Fibroblast of pulmonary artery (primary cell): ENCODE measurements around the gene FRRS1.
"Not testable (repeated sequence)": the region's sequence is repeated elsewhere in the genome, so short reads cannot be mapped to it uniquely, and the experiment has no call there.

Source experiments
- DNase-seq: peaks from one replicate; pipeline ENCODE4 v3.0.0-alpha.2; 2010; ENCODE audit warnings: low read depth
- H3K4me3 ChIP-seq: replicated peaks from 2 replicates; pipeline ENCODE4 v1.5.1; 2011; ENCODE audit warnings: low read depth, mild to moderate bottlenecking, control low read depth, low read length, moderate library complexity
- TF ChIP-seq, protein P1 (sequence below): IDR thresholded peaks from 2 replicates; pipeline ENCODE4 v1.5.1; 2011; ENCODE audit warnings: mild to moderate bottlenecking, control low read depth, low read length, inconsistent platforms; ENCODE audit errors: missing control alignments

The FRRS1 gene

DNA sequence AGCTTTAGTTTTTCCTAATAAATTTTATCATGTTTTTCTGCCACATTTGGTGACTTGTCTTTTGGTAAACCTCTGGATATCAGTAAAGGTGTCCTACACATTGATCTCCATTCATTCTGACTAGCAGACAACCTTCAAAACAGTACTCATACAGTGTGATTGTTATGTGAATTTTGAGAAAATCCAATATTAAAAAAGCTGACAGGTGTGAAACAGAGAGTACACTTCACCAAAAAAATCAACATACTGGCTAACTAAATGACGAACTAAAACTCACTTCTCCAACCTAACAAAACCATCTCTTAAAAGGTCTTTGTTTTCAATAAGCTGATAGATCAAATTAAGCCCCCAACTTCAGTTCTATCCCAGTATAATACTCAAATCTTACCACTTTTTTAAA lies 1.5 kb downstream of the FRRS1 start:
- TF ChIP-seq, protein P1, sequence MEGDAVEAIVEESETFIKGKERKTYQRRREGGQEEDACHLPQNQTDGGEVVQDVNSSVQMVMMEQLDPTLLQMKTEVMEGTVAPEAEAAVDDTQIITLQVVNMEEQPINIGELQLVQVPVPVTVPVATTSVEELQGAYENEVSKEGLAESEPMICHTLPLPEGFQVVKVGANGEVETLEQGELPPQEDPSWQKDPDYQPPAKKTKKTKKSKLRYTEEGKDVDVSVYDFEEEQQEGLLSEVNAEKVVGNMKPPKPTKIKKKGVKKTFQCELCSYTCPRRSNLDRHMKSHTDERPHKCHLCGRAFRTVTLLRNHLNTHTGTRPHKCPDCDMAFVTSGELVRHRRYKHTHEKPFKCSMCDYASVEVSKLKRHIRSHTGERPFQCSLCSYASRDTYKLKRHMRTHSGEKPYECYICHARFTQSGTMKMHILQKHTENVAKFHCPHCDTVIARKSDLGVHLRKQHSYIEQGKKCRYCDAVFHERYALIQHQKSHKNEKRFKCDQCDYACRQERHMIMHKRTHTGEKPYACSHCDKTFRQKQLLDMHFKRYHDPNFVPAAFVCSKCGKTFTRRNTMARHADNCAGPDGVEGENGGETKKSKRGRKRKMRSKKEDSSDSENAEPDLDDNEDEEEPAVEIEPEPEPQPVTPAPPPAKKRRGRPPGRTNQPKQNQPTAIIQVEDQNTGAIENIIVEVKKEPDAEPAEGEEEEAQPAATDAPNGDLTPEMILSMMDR, result no peak
- no peak for DNase-seq
- H3K4me3 ChIP-seq, result no peak overlapping the region

DNA sequence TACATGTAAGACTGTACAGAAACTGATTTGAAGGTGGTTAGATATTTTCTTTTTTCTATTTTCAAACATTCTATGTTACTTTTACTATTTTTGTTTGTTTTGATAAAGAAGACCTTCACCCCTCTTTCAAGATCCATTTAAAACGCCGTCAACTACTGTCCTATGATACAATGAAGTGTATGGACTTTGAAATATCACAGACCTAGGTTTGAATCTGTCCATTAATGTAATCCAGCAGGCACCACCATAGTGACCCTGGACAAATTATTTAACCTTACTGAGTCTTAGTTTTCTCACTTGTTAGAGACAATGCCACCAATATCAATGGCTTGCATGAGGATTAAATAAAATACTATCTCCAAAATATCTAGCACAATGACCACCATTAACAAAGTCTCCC lies 2.0 kb downstream of the FRRS1 start:
- DNase-seq, result no peak
- H3K4me3 ChIP-seq, result no peak overlapping the region
- TF ChIP-seq, protein P1, result no peak

DNA sequence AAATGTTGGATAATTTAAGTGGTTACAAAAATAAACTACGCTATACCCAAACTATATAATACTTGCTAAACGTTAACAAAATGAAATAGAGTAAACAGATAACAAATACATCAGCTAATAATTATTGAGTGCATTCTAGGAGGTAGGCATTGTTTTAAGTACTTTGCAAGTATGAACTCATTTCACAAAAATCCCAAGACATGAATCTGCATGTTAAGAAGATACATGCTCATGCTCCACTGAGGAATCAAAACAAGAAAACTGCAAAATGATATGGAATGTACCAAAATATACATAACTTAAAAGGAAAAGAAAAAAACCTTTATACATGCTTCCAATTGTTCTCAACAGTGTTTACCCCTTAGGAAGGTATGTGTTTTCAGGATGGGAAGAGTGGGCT lies 2.5 kb downstream of the FRRS1 start:
- TF ChIP-seq, protein P1, result no peak

DNA sequence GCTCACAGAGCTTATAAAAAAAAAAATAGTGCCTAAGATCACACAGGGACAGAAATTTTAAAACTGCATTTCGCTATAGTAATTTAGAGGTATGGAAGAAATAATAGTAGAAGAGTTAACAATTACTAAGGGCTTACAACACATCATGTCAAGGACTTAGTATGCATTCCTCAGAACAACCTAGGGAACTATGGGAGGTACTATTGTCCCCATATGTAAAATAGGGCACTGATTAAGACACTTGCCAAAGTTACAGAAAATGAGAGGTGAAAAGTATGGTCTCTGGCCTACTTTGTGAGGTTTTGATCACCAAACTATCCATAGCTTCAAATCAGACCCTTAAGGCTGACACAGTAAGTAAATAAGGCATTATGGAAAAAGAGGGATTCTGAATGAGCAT lies 4.7 kb downstream of the FRRS1 start:
- DNase-seq, result no peak
- TF ChIP-seq, protein P1, result no peak

More for the DNA sequence above, 2.5 kb downstream of the FRRS1 start:
- H3K4me3 ChIP-seq, result no peak overlapping the region
- DNase-seq, result peak; percentile 16

DNA sequence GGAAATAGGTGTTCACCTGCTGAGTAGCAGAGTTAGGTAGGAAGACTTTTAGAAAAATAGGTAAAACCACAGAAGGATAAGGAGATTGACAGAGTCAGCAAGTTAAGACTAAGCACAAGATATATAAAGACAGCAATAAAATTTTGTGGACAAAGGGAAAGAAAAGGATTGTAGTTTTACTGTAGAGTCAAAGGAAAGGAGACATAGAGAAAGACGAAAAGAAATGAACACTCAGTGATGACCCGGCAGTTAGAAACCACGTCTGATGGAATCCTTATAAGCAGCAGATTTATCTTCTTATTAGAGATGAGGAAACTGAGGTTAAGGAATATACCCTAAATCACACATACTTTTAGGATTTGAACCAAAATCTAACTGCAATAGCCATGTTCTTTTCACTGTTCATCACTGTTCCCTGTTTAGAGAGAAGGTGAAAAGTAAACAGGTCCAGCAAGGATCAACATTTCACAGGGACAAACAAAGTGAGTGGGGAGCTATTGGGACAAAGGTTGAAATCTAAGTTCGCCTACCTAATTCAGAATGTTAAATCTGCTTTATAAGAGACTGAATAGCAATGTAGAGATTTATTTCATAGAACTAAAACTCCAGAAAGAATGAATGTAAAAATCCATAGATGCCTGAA lies 6.8 kb downstream of the FRRS1 start:
- TF ChIP-seq, protein P1, result no peak
- H3K4me3 ChIP-seq, result no peak overlapping the region
- DNase-seq, result no peak

More for the DNA sequence above, 4.7 kb downstream of the FRRS1 start:
- no peak overlapping the region for H3K4me3 ChIP-seq

DNA sequence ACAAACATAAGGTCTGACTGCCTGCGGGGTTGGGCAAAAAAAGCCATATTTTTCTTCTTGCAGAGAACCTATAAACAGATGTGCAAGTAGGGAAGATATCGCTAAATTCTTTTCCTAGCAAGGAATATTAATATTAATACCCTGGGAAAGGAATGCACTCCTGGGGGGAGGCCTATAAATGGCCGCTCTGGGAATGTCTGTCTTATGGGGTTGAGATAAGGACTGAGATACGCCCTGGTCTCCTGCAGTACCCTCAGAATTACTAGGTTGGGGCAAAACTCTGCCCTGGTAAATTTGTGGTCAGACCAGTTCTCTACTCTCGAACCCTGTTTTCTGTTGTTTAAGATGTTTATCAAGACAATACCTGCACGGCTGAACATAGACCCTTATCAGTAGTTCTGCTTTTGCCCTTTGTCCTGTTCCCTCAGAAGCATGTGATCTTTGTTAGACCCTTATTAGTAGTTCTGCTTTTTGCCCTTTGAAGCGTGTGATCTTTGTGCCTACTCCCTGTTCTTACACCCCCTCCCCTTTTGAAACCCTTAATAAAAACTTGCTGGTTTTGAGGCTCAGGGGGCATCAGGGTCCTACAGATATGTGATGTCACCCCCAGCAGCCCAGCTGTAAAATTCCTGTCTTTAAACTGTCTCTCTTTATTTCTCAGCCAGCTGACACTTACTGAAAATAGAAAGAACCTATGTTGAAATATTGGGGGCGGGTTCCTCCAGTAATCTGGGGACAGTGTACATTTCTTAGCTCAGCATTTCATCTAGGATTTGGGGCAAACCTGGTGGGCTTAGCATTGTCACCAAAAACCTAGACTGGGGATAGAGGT lies 7.5 kb downstream of the FRRS1 start:
- DNase-seq, H3K4me3 ChIP-seq: not testable (repeated sequence)

DNA sequence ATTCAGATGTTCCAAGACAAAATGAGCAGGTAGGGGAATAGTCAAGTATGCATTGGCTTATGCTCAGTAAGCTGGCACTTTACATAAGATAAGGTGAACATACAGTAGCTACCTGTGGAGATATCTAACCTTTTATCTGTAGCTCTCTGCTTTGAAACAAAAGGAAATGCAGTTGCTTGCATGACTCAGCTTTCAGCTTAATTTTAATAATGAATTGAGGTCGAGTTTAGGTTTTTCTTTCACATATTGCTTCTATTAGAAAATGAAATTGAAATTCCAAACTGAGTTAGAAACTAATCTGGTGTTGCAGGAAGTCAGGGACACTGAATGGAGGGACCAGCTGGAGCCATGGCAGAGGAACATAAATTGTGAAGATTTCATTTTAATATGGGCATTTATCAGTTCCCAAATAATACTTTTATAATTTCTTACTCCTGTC lies 8.3 kb downstream of the FRRS1 start:
- DNase-seq, result no peak
- no peak overlapping the region for H3K4me3 ChIP-seq
- TF ChIP-seq, protein P1, result no peak
